Panc1 (cell line): ENCODE results near the gene NFX1. TPM values are rescaled to one million over a fixed set of nuclear protein-coding genes. Genes with fewer than 3 reads are reported as not detected.
A peak's percentile ranks its signal among the peaks of the same experiment; 100 is the strongest.
"Not testable (repeated sequence)": the region's sequence is repeated elsewhere in the genome, so short reads cannot be mapped to it uniquely, and the experiment has no call there.

Experiments used
- ATAC-seq: fragments of 200-7000 bp; cut with Tn5 transposase; 2 replicates; pipeline ENCODE4 v1.9.1; 2020; ENCODE audit warnings: mild to moderate bottlenecking, moderate library complexity
- BruUV-seq: library from RNA; stranded (reverse); fragments of 400-500 nt; replicated peaks from 2 replicates; lab custom pipeline; 2021; lab: Mats Ljungman, UMichigan
- CTCF ChIA-PET: fragments of 300-600 bp; sonication (Branson Sonifier 250); formaldehyde crosslinking; loops from one replicate; lab custom pipeline; 2022; ENCODE audit warnings: antibody characterized with exemption; lab: Charles Lee
- POLR2A ChIA-PET: fragments of 300-600 bp; sonication (Branson Sonifier 250); formaldehyde crosslinking; loops from one replicate; lab custom pipeline; 2022; ENCODE audit warnings: antibody characterized with exemption; lab: Charles Lee
- DNase-seq: peaks from one replicate; pipeline ENCODE4 v3.0.0-alpha.2; 2010; ENCODE audit warnings: low read depth, low spot score
- H3K27ac ChIP-seq: 2 replicates; pipeline ENCODE4 v1.5.1; 2011; ENCODE audit warnings: mild to moderate bottlenecking, low read length, inconsistent platforms
- H3K27me3 ChIP-seq: fragments of 200-500 bp; sonication (Bioruptor generic); 2 replicates; pipeline ENCODE4 v1.6.0; 2014; ENCODE audit warnings: low read length, inconsistent platforms; ENCODE audit not compliant: control insufficient read depth, insufficient read depth
- H3K36me3 ChIP-seq: fragments of 200-500 bp; sonication (Bioruptor generic); 2 replicates; pipeline ENCODE4 v1.5.1; 2014; ENCODE audit warnings: inconsistent platforms, mild to moderate bottlenecking, low read length, moderate library complexity; ENCODE audit not compliant: control insufficient read depth, insufficient read depth
- H3K4me1 ChIP-seq: 2 replicates; pipeline ENCODE4 v1.5.1; 2011; ENCODE audit warnings: inconsistent platforms, mild to moderate bottlenecking, low read length, moderate library complexity; ENCODE audit not compliant: control insufficient read depth, insufficient read depth
- H3K4me3 ChIP-seq, 2 experiments: 2 replicates each; pipeline ENCODE4 v1.5.1; 2011 to 2012; ENCODE audit warnings: low read depth in 2 of 2, low read length in 2 of 2, mild to moderate bottlenecking in 2 of 2, inconsistent platforms in 1 of 2, moderate library complexity in 1 of 2
- H3K9me3 ChIP-seq: fragments of 200-500 bp; sonication (Bioruptor generic); 2 replicates; pipeline ENCODE4 v1.5.1; 2014; ENCODE audit warnings: low read depth, mild to moderate bottlenecking, inconsistent platforms, low read length, moderate library complexity; ENCODE audit not compliant: control insufficient read depth, insufficient read depth
- POLR2AphosphoS5 ChIP-seq: IDR thresholded peaks from 2 replicates; pipeline ENCODE4 v1.6.1; 2012; ENCODE audit warnings: mild to moderate bottlenecking, low read depth, low read length, moderate library complexity
- SIN3A ChIP-seq: IDR thresholded peaks from 2 replicates; pipeline ENCODE4 v1.6.1; 2012; ENCODE audit warnings: low read depth, mild to moderate bottlenecking, low read length, moderate library complexity, borderline replicate concordance; ENCODE audit not compliant: insufficient read depth
- TCF7L2 ChIP-seq: IDR thresholded peaks from 2 replicates; pipeline ENCODE4 v1.6.1; 2011; ENCODE audit warnings: mild to moderate bottlenecking, low read depth, low read length, inconsistent platforms
- in situ Hi-C: cut with HindIII; loops from 2 replicates; pipeline ENCODE4 v1.10.0; 2016; ENCODE audit warnings: low sequenced_read_pairs, low pct_unique_long_range_greater_than_20kb
- intact Hi-C: fragments of 100-400 bp; cut with micrococcal nuclease; formaldehyde crosslinking; loops from one replicate; pipeline ENCODE4 v1.10.0; 2022; ENCODE audit not compliant: unreplicated experiment
- total RNA-seq: library from RNA; stranded (reverse); gene quantifications from one replicate; pipeline ENCODE4 v1.2.1, GENCODE V29; 2021; ENCODE audit not compliant: unreplicated experiment
- TF ChIP-seq, protein P1 (sequence below), 2 experiments: IDR thresholded peaks; 2 replicates each; pipeline ENCODE4 v1.6.1; 2011 to 2012; ENCODE audit warnings: low read depth in 2 of 2, control low read depth in 1 of 2, low read length in 1 of 2, mild to moderate bottlenecking in 1 of 2, moderate library complexity in 1 of 2; ENCODE audit not compliant: insufficient read depth in 1 of 2
- TF ChIP-seq, protein P2 (sequence below): fragments of 450-650 bp; IDR thresholded peaks from 2 replicates; pipeline ENCODE4 v1.5.1; 2017; ENCODE audit warnings: mild to moderate bottlenecking

Gene NFX1
- total RNA-seq, 1 experiment from 2014 or later = 38.1 TPM

DNA sequence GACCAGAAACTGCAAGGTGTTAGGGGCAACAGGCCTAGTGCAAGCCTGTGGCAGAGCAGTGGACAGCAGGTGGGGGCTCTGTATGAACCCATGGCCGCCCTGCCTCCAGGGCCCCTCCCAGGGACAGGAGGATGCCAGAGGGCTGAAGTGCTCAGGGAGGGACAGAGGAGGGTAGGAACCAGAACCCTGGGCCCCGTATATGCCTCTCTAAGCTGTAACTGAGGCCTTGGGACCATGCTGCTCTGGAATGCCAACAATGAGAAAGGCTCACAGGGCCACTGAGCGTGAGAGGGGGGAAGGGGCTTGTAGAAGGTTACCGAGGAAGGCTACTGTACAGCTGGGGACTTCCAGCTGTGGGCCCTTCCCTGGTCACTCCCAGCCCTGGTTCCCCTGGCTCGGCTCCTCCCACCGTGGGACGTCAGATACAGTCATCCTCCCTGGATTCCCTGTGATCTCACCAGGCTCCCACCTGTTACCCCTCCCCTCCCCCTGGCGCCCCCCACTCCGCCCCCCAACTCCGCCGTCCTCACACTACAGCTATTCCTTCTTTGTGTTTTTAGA is 91.0 kb downstream of the NFX1 start:
- Histone ChIP-seq H3K4me3 (no peak overlapping the region), H3K4me1 (no peaks in the 10 kb centered on the region), H3K9me3 (no peaks in the 10 kb centered on the region), H3K36me3 (no peaks in the 10 kb centered on the region), H3K27ac (no peak overlapping the region), H3K27me3 (no peaks in the 10 kb centered on the region)
- intact Hi-C loops (no loop called here), in situ Hi-C loops (no loop called here)
- POLR2A ChIA-PET = no interaction called here
- TF ChIP-seq, protein P1, sequence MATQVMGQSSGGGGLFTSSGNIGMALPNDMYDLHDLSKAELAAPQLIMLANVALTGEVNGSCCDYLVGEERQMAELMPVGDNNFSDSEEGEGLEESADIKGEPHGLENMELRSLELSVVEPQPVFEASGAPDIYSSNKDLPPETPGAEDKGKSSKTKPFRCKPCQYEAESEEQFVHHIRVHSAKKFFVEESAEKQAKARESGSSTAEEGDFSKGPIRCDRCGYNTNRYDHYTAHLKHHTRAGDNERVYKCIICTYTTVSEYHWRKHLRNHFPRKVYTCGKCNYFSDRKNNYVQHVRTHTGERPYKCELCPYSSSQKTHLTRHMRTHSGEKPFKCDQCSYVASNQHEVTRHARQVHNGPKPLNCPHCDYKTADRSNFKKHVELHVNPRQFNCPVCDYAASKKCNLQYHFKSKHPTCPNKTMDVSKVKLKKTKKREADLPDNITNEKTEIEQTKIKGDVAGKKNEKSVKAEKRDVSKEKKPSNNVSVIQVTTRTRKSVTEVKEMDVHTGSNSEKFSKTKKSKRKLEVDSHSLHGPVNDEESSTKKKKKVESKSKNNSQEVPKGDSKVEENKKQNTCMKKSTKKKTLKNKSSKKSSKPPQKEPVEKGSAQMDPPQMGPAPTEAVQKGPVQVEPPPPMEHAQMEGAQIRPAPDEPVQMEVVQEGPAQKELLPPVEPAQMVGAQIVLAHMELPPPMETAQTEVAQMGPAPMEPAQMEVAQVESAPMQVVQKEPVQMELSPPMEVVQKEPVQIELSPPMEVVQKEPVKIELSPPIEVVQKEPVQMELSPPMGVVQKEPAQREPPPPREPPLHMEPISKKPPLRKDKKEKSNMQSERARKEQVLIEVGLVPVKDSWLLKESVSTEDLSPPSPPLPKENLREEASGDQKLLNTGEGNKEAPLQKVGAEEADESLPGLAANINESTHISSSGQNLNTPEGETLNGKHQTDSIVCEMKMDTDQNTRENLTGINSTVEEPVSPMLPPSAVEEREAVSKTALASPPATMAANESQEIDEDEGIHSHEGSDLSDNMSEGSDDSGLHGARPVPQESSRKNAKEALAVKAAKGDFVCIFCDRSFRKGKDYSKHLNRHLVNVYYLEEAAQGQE (IDR thresholded peaks at IDR 0.05; ENCODE audit: insufficient read depth in 1 of 2, low read depth in 2 of 2, low read length in 1 of 2) = no peak
- TF ChIP-seq SIN3A (no peak), TCF7L2 (no peak), POLR2AphosphoS5 (no peak)
- TF ChIP-seq, protein P2, sequence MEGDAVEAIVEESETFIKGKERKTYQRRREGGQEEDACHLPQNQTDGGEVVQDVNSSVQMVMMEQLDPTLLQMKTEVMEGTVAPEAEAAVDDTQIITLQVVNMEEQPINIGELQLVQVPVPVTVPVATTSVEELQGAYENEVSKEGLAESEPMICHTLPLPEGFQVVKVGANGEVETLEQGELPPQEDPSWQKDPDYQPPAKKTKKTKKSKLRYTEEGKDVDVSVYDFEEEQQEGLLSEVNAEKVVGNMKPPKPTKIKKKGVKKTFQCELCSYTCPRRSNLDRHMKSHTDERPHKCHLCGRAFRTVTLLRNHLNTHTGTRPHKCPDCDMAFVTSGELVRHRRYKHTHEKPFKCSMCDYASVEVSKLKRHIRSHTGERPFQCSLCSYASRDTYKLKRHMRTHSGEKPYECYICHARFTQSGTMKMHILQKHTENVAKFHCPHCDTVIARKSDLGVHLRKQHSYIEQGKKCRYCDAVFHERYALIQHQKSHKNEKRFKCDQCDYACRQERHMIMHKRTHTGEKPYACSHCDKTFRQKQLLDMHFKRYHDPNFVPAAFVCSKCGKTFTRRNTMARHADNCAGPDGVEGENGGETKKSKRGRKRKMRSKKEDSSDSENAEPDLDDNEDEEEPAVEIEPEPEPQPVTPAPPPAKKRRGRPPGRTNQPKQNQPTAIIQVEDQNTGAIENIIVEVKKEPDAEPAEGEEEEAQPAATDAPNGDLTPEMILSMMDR = no peak
- CTCF ChIA-PET = interaction anchor here (0.6 to 1.2 kb wide), 3 partner anchors 34 to 86 kb away, joined by 3 to 6 read pairs (median 5); no protein-coding TSS in a partner anchor
- no peak for DNase-seq
- peak; percentile 48 for ATAC-seq
- BruUV-seq = no TSS peak

DNA sequence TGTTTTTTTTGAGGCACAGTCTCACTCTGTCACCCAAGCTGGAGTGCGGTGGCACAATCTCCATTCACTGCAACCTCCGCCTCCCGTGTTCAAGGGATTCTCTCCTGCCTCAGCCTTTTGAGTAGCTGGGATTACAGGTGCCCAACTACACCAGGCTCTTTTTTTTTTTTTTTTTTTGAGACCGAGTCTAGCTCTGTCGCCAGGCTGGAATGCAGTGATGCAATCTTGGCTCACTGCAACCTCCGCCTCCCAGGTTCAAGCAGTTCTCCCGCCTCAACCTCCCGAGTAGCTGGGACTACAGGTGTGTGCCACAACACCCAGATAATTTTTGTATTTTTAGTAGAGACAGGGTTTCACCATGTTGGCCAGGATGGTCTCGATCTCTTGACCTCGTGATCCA is 92.1 kb downstream of the NFX1 start:
- BruUV-seq, H3K36me3 ChIP-seq, ATAC-seq, POLR2A ChIA-PET, H3K4me3 ChIP-seq, H3K27me3 ChIP-seq, DNase-seq, H3K9me3 ChIP-seq, intact Hi-C loops, in situ Hi-C loops, CTCF ChIA-PET, H3K4me1 ChIP-seq, H3K27ac ChIP-seq: not testable (repeated sequence)

DNA sequence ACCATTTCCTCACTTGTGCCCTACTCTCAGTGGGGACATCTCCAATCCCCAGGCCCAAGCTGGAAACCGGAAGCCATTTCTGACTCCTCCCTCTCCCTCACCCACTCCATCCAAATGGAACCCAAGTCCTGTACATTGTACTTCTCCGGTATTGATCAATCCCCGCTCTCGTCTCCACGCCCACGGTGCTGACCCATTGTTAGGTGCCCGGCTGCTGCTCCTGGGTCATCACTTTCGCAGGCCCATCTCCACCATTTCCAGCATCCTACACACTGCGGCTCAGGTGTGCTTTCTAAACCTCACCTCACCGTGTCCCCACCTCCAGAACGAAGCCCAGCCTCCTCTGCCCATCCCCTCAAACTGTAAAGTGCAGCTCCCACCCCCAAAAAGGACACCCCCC is 93.1 kb downstream of the NFX1 start:
- H3K9me3 ChIP-seq, H3K36me3 ChIP-seq, H3K4me1 ChIP-seq, DNase-seq, POLR2A ChIA-PET, H3K27me3 ChIP-seq, intact Hi-C loops, CTCF ChIA-PET, ATAC-seq, in situ Hi-C loops, H3K27ac ChIP-seq, H3K4me3 ChIP-seq, BruUV-seq: not testable (repeated sequence)

DNA sequence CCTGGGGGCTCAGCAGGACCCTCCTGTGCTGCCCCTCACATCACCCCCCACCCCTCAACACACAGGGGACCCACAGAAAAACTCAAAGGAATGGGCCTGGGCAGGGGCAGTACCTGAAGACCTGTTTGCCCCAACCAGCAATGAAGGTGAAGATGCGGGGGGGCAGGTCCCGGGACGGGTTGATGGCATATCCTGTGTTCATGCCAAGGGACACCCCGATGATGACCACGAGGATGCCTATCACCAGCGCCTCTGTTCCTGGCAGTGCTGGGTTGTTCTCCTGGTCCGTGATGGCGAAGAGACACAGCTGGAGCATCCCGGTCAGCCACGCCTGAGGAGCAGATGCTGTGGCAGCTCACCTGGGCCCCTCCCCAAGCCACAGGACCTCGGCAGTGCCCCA is 95.2 kb downstream of the NFX1 start:
- H3K27me3 ChIP-seq, H3K4me3 ChIP-seq, intact Hi-C loops, ATAC-seq, H3K27ac ChIP-seq, H3K9me3 ChIP-seq, in situ Hi-C loops, H3K4me1 ChIP-seq, BruUV-seq, DNase-seq, POLR2A ChIA-PET, H3K36me3 ChIP-seq, CTCF ChIA-PET: not testable (repeated sequence)

DNA sequence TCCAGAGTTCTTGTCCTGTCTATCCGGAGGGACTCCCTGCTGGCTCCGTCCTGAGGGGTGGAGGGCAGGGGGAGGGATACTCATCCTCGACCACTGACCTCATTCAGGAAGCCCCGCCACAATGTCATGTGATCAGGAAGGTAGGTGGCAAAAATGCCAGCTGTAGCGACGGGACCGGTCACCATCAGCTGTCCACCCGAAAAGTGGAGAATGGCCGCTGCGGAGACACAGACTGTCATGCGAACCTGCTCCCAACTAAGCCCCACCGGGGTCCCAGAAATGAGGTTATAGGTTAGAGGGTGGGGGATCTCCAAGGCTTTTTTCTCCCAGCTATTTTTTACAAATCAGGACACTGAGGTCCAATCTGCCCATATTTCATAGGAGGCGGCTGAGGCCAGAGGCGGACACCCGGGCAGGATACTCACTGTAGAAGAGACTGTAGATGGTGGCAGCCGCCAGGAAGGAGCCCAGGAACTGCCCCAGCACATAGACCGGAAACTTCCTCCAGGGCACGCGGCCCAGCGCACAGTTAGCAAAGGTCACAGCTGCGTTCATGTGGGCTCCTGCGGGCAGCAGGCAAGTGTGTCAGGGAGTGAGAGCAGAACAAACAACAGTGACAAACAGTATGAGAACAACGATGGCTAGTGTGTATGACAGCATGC is 95.8 kb downstream of the NFX1 start:
- intact Hi-C loops, BruUV-seq: not testable (repeated sequence)

More for the DNA sequence above, 95.8 kb downstream of the NFX1 start:
- CTCF ChIA-PET = interaction anchor here (0.8 kb wide), 1 partner anchor 14 kb away, joined by 3 read pairs; no protein-coding TSS in a partner anchor
- H3K27me3 ChIP-seq, ATAC-seq, H3K27ac ChIP-seq, H3K9me3 ChIP-seq, H3K4me1 ChIP-seq, H3K4me3 ChIP-seq, POLR2A ChIA-PET, H3K36me3 ChIP-seq, in situ Hi-C loops, DNase-seq: not testable (repeated sequence)
